NB4 (cell line): ENCODE data around the gene KAZN.
A peak's percentile ranks its signal among the peaks of the same experiment; 100 is the strongest.

Experiments used
- DNase-seq: peaks from one replicate; pipeline ENCODE4 v3.0.0; 2010; ENCODE audit warnings: low read depth
- H3K4me3 ChIP-seq: one replicate; pipeline ENCODE4 v1.5.1; 2011; ENCODE audit warnings: mild to moderate bottlenecking, low read depth, low read length, moderate library complexity
- CTCF ChIP-seq: IDR thresholded peaks from one replicate; pipeline ENCODE4 v1.5.1; 2012; ENCODE audit warnings: low read depth, low read length
- MAX ChIP-seq: IDR thresholded peaks from 2 replicates; pipeline ENCODE4 v1.6.1; 2011; ENCODE audit warnings: low read depth, low read length
- MYC ChIP-seq: IDR thresholded peaks from 2 replicates; pipeline ENCODE4 v1.6.1; 2011; ENCODE audit warnings: low read depth, low read length
- POLR2A ChIP-seq: IDR thresholded peaks from 2 replicates; pipeline ENCODE4 v1.6.1; 2011; ENCODE audit warnings: mild to moderate bottlenecking; ENCODE audit not compliant: insufficient read length; ENCODE audit errors: extremely low read depth

KAZN gene

GRCh38 chr1:15080328-15081007 is 482.0 kb downstream of the KAZN start:
- no peak overlapping the region for H3K4me3 ChIP-seq
- TF ChIP-seq MAX, result no peak
- TF ChIP-seq CTCF, result no peak
- no peak for TF ChIP-seq POLR2A
- TF ChIP-seq MYC, result no peak
- DNase-seq, result no peak

GRCh38 chr1:15081102-15081501 is 482.6 kb downstream of the KAZN start:
- no peak for TF ChIP-seq POLR2A
- no peak for TF ChIP-seq CTCF
- no peak for TF ChIP-seq MYC
- TF ChIP-seq MAX, result no peak
- H3K4me3 ChIP-seq, result no peak overlapping the region
- DNase-seq, result no peak

GRCh38 chr1:15083578-15083977 is 485.1 kb downstream of the KAZN start:
- H3K4me3 ChIP-seq, result no peak overlapping the region
- DNase-seq, result peak; percentile 30
- no peak for TF ChIP-seq CTCF
- TF ChIP-seq POLR2A, result no peak
- no peak for TF ChIP-seq MYC
- no peak for TF ChIP-seq MAX

- H3K4me3 ChIP-seq, result no peak overlapping the region
- no peak for TF ChIP-seq CTCF
- no peak for TF ChIP-seq MYC
- TF ChIP-seq POLR2A, result no peak
- no peak for TF ChIP-seq MAX
- no peak for DNase-seq
Observed at GRCh38 chr1:15088281-15088971, 489.9 kb downstream of the KAZN start.

GRCh38 chr1:15089258-15089992 is 490.9 kb downstream of the KAZN start:
- no peak overlapping the region for H3K4me3 ChIP-seq
- no peak for TF ChIP-seq POLR2A
- TF ChIP-seq MYC, result no peak
- no peak for DNase-seq

GRCh38 chr1:15090373-15090772 is 491.9 kb downstream of the KAZN start:
- H3K4me3 ChIP-seq, result no peak overlapping the region
- TF ChIP-seq POLR2A (no peak), MAX (no peak), MYC (no peak), CTCF (no peak)
- DNase-seq, result no peak
